Measurements from ENCODE around the gene TSPYL1.

DNA sequence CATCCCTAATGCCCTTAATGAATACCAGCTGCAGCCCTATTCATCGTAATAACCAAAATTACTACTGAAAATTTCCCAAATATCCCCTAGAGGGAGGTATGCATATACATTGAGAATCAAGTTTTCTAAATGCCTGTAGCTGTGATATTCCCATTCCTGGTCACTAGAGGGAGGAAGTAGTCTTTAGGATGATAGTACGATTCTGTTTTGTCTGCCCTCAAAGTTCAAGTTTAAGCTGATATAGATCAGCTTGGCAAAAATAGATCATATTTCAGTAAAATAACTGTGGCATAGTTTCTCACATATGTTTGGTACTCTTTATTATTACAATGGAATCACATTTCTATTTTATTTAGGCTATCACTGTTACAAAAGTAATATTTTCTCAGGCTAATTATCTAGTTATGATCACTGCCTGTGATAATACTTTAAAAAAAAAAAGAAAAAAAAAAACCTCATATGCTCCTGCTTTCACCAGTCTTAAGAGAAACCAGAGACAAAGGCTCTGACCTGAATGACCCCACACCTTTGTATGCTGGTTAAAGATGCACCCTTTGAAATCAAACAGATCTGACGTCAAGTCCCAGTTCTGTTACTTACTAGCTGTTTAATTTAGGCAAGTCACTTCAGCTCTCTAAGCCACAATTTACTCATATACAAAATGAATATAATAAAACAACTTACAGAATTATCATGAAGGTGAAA, 11.0 kb downstream of the TSPYL1 start:
- TF ChIP-seq, protein P1, sequence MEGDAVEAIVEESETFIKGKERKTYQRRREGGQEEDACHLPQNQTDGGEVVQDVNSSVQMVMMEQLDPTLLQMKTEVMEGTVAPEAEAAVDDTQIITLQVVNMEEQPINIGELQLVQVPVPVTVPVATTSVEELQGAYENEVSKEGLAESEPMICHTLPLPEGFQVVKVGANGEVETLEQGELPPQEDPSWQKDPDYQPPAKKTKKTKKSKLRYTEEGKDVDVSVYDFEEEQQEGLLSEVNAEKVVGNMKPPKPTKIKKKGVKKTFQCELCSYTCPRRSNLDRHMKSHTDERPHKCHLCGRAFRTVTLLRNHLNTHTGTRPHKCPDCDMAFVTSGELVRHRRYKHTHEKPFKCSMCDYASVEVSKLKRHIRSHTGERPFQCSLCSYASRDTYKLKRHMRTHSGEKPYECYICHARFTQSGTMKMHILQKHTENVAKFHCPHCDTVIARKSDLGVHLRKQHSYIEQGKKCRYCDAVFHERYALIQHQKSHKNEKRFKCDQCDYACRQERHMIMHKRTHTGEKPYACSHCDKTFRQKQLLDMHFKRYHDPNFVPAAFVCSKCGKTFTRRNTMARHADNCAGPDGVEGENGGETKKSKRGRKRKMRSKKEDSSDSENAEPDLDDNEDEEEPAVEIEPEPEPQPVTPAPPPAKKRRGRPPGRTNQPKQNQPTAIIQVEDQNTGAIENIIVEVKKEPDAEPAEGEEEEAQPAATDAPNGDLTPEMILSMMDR (IDR thresholded peaks at IDR 0.05) = peak; percentile 18 to 71 (median 64)
- TF ChIP-seq EP300 (IDR thresholded peaks at IDR 0.05) (no peak), POLR2A (IDR thresholded peaks at IDR 0.05) (no peak)

All from ovary (tissue), 3 donors.